AG09309 (cell line): Measurements from ENCODE around the gene EPN2.

ENCODE experiments used
- DNase-seq: peaks from one replicate; pipeline ENCODE4 v3.0.0-alpha.2; 2010; ENCODE audit warnings: low read depth
- H3K4me3 ChIP-seq: 2 replicates; pipeline ENCODE4 v1.5.1; 2011; ENCODE audit warnings: mild to moderate bottlenecking, low read depth, low read length, moderate library complexity; ENCODE audit not compliant: control insufficient read depth
- TF ChIP-seq, protein P1 (sequence below): IDR thresholded peaks from 2 replicates; pipeline ENCODE4 v1.5.1; 2011; ENCODE audit warnings: mild to moderate bottlenecking, low read depth, low read length, inconsistent platforms; ENCODE audit not compliant: insufficient read depth, control insufficient read depth; ENCODE audit errors: missing control alignments

Gene EPN2

DNA sequence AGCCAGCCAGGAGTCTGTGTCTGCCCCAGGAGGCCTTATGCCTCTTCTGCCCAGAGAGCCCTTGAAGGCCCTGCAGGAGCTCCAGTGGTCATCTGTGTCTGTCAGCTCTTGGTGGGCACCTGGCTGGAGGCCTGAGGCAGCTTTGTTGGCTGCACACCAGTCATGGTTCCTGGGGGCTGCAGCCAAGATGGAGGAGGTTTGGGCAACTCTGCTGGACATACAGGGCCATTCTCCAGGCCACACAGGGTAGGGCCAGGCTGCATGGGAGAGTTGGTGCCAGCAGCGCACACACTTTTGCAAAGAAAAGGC, 95.9 kb downstream of the EPN2 start:
- H3K4me3 ChIP-seq, result no peak overlapping the region
- TF ChIP-seq, protein P1, sequence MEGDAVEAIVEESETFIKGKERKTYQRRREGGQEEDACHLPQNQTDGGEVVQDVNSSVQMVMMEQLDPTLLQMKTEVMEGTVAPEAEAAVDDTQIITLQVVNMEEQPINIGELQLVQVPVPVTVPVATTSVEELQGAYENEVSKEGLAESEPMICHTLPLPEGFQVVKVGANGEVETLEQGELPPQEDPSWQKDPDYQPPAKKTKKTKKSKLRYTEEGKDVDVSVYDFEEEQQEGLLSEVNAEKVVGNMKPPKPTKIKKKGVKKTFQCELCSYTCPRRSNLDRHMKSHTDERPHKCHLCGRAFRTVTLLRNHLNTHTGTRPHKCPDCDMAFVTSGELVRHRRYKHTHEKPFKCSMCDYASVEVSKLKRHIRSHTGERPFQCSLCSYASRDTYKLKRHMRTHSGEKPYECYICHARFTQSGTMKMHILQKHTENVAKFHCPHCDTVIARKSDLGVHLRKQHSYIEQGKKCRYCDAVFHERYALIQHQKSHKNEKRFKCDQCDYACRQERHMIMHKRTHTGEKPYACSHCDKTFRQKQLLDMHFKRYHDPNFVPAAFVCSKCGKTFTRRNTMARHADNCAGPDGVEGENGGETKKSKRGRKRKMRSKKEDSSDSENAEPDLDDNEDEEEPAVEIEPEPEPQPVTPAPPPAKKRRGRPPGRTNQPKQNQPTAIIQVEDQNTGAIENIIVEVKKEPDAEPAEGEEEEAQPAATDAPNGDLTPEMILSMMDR, result no peak
- no peak for DNase-seq

DNA sequence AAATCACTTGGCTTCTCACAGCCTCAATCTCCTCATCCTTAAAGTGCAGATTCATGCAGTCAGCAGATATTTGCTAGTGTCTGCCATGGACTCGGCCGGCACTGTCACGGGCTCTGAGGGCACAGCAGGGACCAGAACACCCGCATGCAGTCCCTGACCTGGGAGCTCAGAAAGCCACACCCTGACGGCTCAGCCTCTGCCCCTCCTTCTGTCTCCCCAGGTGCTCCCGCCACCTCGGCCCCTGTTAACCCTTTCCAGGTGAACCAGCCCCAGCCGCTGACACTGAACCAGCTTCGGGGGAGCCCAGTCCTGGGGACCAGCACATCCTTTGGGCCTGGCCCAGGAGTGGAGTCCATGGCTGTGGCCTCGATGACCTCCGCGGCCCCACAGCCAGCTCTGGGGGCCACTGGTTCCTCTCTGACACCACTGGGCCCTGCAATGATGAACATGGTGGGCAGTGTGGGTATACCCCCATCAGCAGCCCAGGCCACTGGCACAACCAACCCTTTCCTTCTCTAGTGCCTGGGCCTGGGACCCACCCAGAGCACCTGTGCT, 96.6 kb downstream of the EPN2 start:
- TF ChIP-seq, protein P1, result no peak
- no peak overlapping the region for H3K4me3 ChIP-seq
- DNase-seq, result no peak

DNA sequence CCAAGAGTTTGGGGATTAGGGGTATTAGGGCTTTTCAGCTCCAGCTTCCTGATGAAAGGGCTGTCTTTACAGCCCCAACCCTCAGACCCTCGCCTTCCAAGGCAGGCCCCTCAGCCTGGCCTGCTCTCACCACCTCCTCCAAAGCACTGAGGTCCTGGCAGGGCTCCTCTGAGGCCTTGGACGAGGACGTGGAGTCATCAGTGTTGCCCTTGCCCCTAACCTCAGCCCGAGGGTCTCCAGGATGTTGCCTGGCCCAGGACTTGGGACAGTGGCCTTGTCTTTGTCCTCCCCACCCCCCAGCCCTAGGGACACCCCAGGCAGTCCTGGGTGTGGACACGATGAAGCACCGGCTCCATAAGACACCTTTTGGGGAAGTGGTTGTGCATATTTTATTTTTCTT, 97.2 kb downstream of the EPN2 start:
- no peak for DNase-seq
- TF ChIP-seq, protein P1, result no peak
- H3K4me3 ChIP-seq, result no peak overlapping the region

DNA sequence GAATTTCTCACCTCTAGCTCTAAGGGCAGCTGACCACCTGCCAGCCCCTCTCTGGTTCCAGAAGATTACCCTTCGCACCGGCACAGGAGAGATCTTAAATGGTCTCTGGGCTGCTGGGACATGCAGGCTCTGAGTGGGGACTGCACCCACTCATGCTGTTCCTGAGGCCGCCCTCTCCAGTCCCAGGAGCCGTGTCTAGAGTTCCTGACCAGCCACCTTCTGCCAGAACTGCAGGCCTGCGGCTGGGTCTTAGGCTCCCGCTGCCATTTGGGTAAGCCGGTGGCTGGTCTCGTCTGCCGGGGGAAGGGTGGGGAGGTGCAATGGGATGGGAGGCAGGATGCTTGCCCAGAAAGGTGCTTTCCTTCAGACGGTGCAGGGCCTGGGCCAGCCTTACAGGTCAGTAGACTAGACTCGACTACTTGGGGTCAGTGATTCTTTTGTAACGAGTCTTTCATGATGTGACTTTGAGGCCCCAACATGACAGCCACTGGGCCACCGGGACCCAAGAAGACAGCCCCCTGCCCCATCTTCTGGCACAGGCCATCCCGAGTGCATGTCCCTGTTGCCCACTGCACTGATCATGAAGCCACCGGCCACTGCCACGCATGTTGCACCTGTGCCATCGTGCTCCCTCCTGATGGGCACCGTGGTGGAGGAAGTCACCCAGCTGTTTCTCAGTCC, 98.9 kb downstream of the EPN2 start:
- DNase-seq, result no peak
- no peak overlapping the region for H3K4me3 ChIP-seq
- TF ChIP-seq, protein P1, result no peak

DNA sequence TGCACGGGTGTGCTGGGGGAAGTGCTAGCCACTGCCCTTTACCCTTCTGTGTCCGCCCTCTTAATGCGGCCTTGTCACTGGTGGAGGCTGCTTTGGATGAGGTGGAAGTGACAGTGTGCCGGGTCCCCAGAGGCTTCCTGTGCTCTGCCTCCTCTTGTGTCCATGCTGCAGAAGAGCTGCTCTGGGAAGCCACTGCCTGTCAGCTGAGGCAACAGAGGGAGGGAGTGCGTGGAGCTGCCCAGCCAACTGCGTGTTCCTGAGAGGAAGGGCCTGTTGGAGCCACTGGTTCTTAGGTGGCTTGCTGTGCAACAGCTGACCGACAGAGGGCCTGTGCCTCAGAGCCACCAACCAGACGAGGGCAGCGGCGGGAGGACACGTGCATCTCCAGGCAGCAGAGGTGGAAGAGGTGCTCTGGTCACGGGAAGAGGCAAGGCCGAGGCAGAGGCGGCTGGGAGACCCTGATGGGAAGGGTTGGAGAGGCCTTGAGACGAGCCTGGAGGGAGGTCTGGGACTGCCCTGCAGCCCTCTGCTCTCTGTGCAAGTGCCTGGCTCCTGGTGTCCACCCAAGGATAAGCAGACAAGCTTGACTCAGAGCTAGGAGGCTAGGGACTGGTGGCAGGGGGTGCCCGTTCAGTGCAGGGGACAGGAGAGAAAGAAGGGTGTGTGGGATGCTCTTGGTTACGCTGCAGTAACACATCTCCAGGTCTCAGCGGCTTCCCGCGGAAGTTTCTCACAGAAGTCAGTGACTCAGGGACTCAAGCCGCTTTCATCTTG, 100.0 kb downstream of the EPN2 start:
- DNase-seq, result no peak
- H3K4me3 ChIP-seq, result no peak overlapping the region
- TF ChIP-seq, protein P1, result peak; percentile 6

DNA sequence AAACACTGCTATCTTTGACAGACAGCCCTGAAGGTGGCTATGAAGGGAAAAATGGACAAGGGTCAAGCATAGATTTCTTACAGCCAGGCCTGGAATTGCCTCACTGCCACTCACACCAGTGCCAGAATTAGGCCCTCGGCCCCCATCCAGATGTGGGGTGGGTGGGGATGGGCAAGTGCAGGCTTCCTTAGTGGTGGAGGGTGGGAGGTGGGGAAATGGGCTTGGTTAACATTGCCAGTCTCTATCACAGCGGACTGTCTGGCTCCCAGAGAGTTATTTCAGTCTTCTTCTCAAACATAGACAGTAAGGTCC, 100.5 kb downstream of the EPN2 start:
- no peak for DNase-seq
- no peak overlapping the region for H3K4me3 ChIP-seq
- TF ChIP-seq, protein P1, result no peak
